Inflammatory macrophage treated with lipopolysaccharide for 1 hour (primary cell): ENCODE data around the gene RRBP1.
A peak's percentile ranks its signal among the peaks of the same experiment; 100 is the strongest.
"Not testable (repeated sequence)": the region's sequence is repeated elsewhere in the genome, so short reads cannot be mapped to it uniquely, and the experiment has no call there.

Source experiments
- DNase-seq, 2 donors: peaks; one replicate each; pipeline ENCODE4 v3.0.0-alpha.2; 2020 to 2022

Gene RRBP1

DNA sequence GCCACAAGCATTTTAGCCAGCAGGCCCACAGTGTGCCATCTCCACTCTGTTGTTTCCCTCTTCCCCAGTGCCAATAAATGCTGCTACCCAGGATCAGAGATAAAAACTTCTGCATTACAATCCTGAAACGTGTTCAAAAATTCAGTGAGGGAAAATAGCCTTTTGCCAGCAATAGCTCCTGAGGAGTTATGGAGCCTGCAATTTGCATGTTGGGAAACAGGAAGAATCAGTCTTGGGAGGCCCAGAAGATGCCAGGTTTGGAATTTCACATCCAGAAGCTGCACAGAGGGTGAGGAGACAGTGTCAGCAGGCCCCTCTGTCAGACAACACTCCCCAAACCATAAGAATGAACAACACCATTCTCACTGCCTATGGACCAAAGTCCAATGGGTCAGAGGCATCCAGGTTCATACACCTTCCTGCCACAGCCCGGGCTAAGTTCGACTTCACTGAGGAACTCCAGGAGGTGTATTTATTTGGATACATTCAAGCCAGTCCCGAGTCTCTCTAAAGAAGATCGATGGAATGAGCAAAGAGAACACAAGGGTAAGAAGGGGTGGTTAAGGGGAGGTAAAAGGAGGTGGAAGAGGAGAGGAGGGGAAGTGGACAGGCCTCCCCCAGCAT, 20.8 kb downstream of the RRBP1 start:
- DNase-seq: no peak

DNA sequence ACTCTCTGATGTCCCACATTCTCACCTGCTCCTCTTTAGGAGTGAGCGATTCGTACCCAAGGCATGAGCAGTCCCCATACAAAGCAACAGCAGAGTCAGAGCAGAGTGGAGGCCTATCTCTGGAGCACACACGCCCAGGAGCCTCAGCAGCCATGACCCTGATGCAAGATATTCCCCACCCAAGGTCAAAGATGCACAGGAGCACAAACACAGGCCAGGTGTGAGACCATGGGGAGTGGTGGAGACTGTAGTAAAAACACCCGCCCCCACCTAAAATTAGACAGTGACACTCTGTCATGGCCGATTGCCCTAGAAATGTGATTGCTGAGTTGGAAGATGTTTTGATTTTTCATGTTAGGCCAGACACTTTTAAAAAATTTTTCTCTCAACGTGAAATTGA, 21.4 kb downstream of the RRBP1 start:
- DNase-seq: no peak

DNA sequence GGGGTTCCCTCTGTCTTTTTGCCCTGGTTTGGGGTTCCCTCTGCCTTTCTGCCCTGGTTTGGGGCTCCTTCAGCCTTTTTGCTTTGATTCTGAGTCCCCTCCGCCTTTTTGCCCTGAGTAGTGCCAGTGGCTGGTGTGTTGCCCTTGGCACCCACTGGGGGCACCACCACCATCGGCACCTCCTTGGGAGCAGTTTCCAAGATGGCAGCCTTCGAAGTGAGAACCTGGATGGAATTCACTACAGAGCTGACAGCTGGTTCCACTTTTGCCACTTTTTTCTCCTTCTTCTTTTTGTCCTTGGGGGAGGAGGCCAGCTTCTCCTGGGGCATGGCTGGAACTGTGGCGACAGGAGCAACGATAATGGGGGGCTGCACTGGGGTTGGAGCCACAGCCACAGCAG, 22.2 kb downstream of the RRBP1 start:
- DNase-seq: no peak

DNA sequence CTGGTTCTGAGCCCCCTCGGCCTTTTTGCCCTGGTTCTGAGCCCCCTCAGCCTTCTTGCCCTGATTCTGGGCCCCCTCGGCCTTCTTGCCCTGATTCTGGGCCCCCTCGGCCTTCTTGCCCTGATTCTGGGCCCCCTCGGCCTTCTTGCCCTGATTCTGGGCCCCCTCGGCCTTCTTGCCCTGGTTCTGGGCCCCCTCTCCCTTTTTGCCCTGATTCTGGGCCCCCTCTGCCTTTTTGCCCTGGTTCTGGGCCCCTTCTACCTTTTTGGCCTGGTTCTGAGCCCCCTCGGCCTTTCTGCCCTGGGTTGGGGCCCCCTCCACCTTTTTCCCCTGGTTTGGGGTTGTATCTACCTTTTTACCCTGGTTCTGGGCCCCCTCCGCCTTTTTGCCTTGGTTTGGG, 22.7 kb downstream of the RRBP1 start:
- DNase-seq: not testable (repeated sequence)

DNA sequence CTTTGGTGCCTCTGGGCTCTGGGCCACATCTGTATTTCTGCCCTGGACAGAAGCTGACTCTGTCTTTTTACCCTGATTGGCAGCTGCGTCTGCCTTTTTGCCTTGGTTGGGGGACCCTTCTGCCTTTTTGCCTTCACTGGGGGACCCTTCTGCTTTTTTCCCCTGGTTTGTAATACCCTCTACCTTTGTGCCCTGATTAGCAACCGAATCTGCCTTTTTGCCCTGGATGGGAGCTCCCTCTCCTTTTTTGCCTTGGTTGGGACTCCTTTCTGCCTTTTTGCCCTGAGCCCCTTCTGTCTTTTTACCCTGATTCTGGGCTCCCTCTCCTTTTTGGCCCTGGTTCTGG, 23.4 kb downstream of the RRBP1 start:
- DNase-seq: no peak

DNA sequence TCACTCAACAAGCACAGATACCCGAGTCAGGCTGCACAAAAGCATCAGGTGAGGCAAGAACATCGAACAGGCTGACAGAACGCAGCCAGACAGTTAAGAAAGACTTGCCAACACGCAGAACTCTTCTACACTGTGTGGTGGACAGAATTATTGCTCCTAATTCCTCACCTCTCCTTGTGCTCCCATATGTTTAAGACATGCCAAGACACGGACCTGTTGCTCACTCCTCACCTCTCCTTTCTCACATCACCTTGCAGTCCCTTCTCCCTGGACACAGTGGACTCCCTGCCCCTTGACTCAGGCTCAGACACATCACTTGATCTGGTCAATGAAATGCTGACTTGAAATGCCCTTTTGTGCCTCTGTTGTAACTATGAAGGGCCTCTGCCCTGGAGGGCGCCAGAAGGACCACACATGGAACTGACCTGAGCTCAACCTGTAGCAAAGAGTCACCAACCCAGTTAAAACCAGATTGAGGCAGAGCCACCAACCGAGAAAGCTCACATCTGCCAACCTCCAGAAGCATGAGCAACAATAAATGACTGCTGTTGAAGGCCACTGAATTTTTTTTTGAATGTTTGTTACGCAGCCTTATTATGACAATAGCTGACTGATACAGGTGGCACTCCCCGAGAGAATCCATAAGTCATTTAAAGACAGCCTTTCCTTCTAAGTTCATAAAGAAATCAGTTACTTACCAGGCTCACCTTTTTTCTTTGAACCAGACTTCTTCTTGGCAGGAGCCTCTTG, 24.0 kb downstream of the RRBP1 start:
- DNase-seq: no peak

DNA sequence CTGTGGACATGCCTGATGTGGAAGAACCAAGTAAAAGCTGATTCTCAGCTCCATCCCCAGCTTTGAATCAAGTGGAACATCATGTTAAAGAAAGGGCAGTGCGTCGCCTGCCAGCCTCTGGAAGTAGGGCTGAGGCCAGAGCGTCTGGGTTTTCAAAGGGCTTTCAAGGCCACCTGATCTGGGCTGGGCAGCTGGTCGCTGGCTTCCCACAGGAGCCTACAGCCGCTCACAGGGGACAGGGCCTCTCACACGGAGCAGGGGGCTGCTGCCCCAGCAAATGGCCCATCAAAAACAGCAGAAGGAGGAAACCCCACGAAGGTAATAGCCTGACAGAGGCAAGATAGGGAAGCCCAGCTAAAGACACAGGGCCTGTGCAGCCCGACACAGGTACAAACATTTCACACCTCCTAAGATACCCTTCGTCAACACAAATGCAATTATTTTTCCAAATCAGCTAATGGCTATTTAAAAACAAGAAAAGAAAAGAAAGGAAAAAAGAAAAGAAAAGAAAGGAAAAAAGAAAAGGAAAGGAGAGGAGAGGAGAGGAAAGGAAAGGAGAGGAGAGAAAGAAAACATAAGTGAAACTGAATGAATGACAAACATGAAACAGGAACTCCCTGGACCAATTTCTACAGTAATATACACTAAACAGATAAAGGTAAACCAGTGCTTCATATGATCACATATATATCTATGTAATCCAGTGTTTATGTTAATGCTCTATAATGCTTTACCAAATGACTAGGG, 24.8 kb downstream of the RRBP1 start:
- no peak for DNase-seq

DNA sequence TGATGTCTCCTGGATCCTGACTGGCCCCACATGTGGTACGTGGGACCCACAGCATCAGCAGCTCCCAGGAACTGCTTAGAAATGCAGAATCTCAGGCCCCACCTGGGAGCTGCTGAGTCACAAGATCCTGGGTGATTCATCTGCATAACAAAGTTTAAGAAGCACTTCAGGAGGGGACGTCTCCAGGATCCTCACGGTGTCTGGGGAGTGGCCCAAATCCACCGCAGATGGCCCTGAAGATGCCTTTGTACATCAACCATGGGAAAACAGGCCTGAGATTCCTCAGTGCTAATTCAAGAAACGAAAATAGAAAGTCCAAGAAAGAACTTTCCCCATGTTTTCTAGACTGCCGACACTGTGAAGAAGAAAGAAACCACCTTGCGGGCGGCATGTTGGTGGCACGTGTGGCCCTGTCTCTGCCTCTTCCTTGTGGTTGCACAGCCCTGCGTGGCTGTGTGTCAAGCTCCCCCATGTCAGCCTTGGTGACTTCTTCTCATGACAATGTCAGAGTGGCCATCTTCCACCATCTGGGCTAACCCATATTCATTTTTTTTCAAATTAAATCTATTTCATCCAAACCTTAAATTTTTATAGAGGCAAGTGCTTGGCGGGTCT, 26.1 kb downstream of the RRBP1 start:
- no peak for DNase-seq

DNA sequence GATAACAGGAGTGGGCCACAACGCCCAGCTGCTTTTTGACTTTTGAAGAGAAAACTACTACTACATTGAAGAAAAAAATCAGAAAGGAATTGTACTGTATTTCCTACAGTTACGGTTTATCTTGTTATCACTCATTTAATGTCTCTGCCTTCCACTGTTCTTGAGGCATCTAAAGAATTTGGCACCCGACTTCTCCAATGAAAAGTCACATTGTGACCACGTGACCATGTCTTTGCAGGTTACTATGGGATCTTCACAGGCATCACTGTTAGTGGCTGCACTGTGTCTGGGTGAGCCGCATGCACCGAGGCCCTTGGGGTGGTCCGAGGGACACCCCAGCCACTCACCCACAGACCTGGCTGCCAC, 26.8 kb downstream of the RRBP1 start:
- DNase-seq: no peak

DNA sequence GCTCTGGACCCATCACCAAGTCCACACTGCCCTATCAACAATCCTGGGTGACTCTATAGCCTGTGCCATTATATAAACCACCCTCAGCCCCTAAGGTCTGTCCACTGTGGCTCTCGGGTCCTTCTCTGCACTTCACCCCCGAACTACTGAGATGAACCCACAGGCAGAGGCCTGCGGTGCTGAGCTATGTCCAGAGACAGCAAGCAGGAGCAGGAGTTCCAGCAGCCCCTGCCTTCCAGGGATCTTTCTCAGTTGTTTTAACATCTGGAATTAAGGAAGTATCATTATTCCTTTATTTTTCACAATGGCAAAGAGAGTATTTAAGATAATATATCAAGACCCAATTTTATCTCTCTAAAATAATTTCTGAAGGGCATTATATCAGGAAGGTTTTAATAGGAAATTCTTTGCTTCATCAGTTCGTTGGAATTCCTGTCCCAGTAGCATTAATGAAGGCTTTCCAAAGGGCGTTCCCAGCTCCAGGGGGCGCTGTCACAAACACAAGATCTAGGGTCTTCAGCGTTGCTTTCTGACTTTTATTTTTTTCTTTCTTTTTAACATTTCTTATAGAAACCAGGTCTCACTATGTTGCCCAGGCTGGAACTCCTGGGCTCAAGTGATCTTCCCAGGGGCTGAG, 27.3 kb downstream of the RRBP1 start:
- DNase-seq: peak in 1 of 2 donors; percentile 43

DNA sequence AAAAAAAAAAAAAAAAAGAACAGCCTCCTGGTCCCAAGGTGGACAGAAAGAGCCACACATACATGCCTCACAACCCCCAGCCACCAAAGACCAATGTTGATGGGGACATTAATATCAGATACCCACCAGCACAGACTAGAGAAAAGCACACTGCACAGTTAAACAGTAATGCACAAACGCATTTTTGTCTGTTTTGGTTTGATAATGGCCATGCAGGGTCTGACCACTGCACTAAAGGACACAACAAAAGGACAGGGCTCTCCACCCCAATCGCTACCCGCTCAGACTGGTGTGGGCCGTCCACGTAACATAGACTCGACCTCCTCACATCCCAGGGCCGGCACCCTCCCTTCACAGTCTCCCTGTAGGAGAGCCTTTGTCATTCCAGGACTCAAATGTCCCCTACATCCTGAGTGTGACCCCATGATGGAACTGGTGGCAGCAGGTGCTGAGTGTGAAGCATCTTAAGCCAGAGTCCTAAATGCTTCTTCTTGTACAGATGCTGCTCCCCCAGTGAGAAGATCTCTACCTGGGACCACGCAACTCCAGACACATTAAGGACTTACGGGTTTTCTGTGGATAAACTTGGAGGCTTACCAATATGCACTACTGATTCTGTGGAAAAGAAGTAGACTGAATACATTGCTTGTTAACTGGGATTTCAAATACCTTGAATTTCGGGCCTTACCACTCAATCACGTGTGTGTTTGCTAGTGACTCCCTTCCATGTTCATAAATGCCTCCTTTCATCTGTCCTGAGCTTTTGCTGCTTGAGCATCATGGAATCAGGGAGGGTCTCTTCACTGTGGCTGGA, 28.0 kb downstream of the RRBP1 start:
- no peak for DNase-seq

DNA sequence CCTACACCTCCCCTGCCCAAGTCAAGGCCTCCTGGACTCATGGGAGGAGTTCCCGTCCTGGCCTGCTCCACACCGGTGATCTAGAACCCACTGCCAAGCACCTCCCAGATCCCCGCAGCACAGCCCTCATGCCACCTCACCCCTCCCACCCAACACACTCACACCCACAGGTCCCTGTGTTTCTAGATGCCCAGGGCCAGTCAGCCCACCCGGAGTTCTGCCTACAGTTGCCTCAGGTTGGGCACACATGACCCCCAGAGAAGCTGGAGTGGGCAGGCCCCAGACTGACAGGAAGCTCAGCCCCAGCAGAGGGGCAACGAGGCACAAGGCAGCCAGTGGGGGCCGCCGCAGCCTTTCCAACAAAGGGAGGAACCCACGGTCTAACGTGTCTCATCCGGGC, 29.6 kb downstream of the RRBP1 start:
- no peak for DNase-seq

DNA sequence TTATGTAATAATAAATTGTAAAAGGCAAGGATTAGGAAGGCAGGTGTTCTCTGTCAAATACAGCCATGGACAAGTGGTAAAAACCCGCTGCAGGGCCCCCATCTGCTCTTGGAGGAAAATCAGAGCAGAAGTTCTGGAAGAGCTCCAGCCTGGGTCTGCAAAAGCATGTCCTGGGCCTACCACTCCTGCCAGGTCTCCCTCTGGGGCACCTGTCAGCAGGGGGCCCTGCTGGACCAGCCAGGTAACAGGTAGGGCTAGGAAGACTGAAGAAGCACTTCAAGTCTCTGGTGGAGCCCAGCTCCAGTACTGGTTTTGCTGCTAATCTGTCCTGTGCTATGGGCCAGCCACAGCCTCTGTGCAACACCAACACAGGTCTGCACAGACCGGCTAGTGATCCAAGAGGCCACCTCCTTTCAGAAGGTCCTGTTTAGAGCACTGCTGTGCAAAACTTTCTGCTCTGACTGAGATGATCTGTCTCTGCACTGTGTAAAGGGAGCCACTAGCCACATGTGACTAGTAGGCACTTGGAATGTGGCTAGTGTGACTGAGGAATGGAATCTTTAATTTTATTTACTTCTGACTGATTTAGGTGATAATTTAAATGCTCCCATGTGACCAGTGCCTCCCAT, 30.2 kb downstream of the RRBP1 start:
- DNase-seq: no peak

DNA sequence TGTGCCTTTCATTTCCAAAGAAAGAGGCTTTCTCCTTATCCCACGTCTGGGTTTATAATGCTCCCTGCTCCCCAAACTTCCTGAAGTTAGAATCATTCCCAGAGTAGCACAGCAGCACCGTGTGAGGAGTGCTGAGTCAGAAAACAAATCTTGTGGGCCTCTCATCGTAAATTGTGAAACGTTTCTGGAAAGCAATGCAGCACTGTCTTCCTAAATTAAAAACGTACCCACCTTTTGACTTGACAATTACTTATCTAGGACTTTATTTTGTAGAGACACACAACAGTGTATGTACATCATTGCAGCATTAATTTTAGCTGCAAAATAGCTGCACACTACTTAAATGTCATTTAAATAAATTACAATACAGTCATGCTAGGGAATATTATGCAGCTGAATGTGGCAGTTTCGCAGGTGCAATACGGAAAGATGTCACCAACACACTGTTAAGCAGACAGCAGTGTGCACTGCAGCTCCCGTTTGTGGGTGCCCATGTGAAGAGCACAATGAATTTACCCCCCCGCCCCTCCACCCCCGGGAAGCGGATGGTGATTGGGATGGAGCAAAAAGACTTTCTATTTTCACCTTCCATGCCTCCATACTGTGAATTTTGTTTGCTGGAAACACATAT, 30.8 kb downstream of the RRBP1 start:
- no peak for DNase-seq

DNA sequence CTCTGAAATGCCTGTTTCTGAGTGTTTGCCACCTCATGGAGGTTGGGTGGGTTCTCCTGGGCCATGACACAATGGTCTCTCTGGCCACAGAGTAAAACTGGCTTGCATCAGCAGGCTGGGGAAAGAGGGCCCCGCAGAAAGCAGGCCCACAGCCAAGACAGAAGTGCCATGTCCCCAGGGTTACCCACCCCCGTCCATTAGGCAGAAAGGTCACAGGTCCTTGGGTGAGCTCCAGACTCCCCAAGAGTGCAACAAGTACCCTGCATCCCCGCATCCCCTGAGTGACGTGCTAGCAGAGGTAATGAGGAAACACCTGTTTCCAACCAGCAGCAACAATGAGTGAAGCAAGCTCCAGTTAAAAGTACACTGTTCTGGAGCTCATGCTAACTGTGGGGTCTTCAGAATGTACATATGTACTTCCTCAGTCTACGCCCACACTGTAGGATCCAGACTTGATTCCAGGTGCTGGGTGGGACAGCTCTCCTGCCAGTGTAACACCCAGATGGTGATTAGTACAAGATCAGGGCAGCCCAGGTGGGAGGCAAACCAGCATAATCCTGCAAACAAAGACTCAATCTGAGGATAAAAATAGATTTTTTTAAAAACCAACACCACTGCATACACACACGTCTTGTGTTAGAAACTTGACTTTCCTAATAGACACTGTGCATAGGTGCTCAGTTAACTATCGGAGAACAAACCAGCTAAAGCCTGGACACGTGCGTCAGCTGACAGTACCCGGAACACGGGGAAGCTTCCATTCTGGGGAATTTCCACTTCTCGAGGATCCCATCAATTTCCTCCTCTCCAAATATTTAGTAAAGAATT, 31.5 kb downstream of the RRBP1 start:
- no peak for DNase-seq

DNA sequence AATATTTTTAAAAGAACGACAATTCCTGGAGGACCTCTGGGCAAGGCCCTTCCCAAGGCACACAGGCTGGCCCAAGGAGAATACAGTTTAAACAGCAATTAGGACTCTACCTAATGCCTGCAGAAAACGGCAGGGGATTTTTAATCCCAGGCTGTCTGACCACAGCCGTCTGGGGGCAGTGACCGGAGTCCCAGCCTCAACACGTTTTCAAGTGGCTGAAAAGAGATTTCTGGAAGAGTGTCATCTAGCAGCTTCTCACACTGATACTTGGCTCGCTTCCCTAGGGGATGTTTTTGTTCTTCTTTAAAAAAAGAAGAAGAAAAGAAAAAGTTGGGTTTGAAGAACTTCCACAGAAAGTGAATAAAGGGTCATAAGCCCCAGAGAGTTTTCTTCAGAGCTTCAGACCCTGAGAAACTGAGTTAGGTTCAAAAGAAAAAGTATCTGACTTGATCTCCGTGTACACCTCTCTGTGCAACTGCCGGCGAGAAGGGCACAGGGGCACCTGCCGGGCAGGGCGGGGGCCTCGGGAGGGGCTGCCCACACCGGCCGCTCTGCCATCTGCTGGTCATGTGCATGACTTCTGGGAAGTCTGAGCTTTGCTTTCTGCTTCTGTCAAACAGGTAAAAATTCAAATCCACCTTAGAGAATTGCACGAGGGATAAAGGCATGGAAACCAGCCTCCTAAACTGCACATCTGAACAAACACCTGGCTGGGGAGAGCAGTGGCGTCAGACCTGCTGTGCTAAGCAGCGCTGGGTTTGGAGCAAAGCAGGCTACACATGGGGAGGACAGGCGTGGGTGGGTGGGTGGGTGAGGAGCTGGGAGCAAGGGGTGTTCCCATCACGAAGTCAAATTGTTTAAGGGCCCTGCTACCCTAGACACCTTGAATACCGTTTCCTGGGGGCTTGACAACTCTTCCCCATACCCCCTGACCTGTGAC, 33.0 kb downstream of the RRBP1 start:
- no peak for DNase-seq

DNA sequence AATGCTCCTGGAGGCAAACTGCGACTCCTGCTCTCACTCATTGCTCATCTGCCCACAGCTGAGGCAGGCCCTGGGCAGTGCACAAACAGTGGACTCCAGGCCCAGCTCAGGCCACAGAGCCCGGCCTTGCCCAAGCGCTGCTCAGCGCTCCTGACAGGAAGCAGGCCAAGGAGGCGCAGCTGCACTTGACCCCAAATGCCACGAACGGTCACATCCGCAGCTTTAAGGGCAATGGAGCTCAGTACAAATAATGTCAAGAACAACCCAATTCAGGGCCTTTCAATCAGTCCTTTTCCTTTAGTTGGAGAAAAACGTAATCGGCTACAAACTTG, 33.8 kb downstream of the RRBP1 start:
- DNase-seq: no peak

DNA sequence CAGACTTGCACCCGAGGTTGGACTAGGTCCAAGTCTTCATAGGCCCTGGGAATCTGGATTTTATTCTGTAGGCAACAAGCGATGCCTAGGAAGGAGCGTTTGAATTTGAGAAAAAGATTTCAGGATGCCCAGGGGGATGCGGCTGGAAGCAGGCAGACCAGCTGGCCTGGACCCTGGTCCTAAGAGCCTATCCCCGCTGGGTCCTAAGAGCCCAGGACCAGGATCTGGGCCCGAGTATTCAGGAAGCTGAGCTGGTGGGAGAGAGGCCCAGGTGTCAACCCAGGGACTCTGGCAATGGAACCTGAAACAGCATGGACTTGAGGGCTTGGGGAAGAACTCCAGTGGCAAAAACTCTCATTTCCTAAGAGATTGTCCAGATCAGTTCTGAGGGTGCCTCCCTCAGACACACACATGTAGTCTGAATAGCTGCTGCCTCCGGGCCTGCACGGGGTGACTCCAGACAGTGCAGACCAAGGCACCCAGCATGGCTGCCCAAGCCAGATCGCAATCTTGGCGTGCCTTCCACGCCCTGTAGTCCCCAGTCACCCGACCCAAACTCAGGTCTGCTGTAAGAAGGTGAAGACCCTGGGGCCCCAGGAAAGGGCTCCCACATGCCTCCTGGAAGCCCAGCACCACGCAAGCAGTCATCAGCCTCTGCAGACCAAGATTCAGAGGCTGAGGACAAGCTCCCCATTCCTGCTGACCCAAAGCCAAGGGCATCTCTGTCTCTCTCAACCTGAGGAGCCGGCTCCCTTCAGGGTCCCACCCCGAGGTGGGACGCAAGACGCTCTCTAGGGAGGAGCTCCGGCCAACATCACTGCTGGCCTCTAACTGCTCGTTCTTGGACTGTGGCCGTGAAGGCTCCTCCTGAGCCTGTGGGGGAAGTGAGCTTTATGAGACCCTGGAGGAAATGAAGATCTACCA, 34.4 kb downstream of the RRBP1 start:
- DNase-seq: no peak

DNA sequence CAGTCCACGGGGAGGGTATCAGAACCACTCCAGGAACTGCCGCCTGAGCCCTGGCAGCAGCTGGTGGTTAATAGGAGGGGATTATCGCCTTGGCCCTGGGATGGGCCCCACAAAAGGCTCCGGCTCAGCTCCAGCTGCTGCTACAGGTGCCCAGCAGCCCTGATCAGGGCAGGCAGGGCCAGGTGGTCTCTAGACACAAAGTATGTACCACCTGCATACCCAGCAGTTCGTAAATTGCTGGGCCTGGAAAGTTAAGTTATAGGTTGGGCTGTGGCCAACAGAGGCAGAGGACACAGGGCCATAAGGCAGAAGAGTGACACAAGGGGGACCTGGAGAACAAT, 35.1 kb downstream of the RRBP1 start:
- no peak for DNase-seq
